Measurements from ENCODE around the gene MITF.

The MITF gene

GRCh38 chr3:69871868-69872267 lies 132.6 kb downstream of the MITF start:
- H3K27ac ChIP-seq (ENCODE audit: low read length) = no peak overlapping the region
- no peaks in the 10 kb centered on the region for H3K27me3 ChIP-seq (ENCODE audit: control insufficient read depth in 1 of 2, insufficient read depth in 2 of 2, low read length in 2 of 2)
- H3K9ac ChIP-seq (ENCODE audit: low read length in 2 of 2) = no peak overlapping the region
- H3K36me3 ChIP-seq (ENCODE audit: control insufficient read depth in 2 of 2, insufficient read depth in 2 of 2, low read length in 2 of 2) = no peaks in the 10 kb centered on the region
- H3K4me1 ChIP-seq (ENCODE audit: control insufficient read depth, insufficient read depth, low read length) = no peaks in the 10 kb centered on the region
- no peak overlapping the region for H3K4me3 ChIP-seq (ENCODE audit: low read length in 2 of 2)
- no peaks in the 10 kb centered on the region for H3K9me3 ChIP-seq (ENCODE audit: control insufficient read depth in 2 of 2, low read length in 2 of 2)

GRCh38 chr3:69872783-69873378 lies 133.6 kb downstream of the MITF start:
- no peaks in the 10 kb centered on the region for H3K4me1 ChIP-seq (ENCODE audit: control insufficient read depth, insufficient read depth, low read length)
- no peak overlapping the region for H3K27ac ChIP-seq (ENCODE audit: low read length)
- H3K27me3 ChIP-seq (ENCODE audit: control insufficient read depth in 1 of 2, insufficient read depth in 2 of 2, low read length in 2 of 2) = no peaks in the 10 kb centered on the region
- H3K9me3 ChIP-seq (ENCODE audit: control insufficient read depth in 2 of 2, low read length in 2 of 2) = no peaks in the 10 kb centered on the region
- no peak overlapping the region for H3K4me3 ChIP-seq (ENCODE audit: low read length in 2 of 2)
- no peaks in the 10 kb centered on the region for H3K36me3 ChIP-seq (ENCODE audit: control insufficient read depth in 2 of 2, insufficient read depth in 2 of 2, low read length in 2 of 2)
- no peak overlapping the region for H3K9ac ChIP-seq (ENCODE audit: low read length in 2 of 2)

GRCh38 chr3:69876073-69876472 lies 136.8 kb downstream of the MITF start:
- Histone ChIP-seq H3K27ac (ENCODE audit: low read length) (no peak overlapping the region), H3K4me3 (ENCODE audit: low read length in 2 of 2) (no peak overlapping the region), H3K9me3 (ENCODE audit: control insufficient read depth in 2 of 2, low read length in 2 of 2) (no peaks in the 10 kb centered on the region), H3K36me3 (ENCODE audit: control insufficient read depth in 2 of 2, insufficient read depth in 2 of 2, low read length in 2 of 2) (peaks cover 0 to 2% of the 10 kb centered on the region in 2 donors), H3K27me3 (ENCODE audit: control insufficient read depth in 1 of 2, insufficient read depth in 2 of 2, low read length in 2 of 2) (no peaks in the 10 kb centered on the region), H3K4me1 (ENCODE audit: control insufficient read depth, insufficient read depth, low read length) (no peaks in the 10 kb centered on the region), H3K9ac (ENCODE audit: low read length in 2 of 2) (no peak overlapping the region)

DNA sequence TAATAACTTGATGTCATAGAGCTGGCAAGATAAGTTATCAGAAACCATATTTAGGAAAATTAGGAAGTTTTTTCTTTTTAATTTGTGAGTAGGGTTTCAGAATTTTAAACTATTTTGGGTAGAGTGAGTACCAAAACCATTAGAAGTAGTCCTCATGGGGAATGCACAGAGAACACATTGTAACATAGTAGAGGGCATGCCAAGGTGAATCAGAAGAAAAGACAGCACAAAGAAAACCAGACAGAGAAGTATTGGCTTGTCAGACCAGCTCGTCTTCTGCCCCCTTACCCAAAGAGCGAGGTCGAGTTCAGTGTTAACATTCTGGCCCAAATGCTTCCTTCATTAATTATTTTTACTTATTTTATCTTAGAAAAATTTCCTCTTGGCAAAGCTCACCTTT lies 139.0 kb downstream of the MITF start:
- H3K27me3 ChIP-seq (ENCODE audit: control insufficient read depth in 1 of 2, insufficient read depth in 2 of 2, low read length in 2 of 2) = no peaks in the 10 kb centered on the region
- H3K9me3 ChIP-seq (ENCODE audit: control insufficient read depth in 2 of 2, low read length in 2 of 2) = no peaks in the 10 kb centered on the region
- H3K4me3 ChIP-seq (ENCODE audit: low read length in 2 of 2) = no peak overlapping the region
- no peak overlapping the region for H3K27ac ChIP-seq (ENCODE audit: low read length)
- H3K4me1 ChIP-seq (ENCODE audit: control insufficient read depth, insufficient read depth, low read length) = no peaks in the 10 kb centered on the region
- H3K36me3 ChIP-seq (ENCODE audit: control insufficient read depth in 2 of 2, insufficient read depth in 2 of 2, low read length in 2 of 2) = peaks cover 0 to 2% of the 10 kb centered on the region in 2 donors
- no peak overlapping the region for H3K9ac ChIP-seq (ENCODE audit: low read length in 2 of 2)

- Histone ChIP-seq H3K27me3 (ENCODE audit: control insufficient read depth in 1 of 2, insufficient read depth in 2 of 2, low read length in 2 of 2) (no peaks in the 10 kb centered on the region), H3K27ac (ENCODE audit: low read length) (no peak overlapping the region), H3K4me1 (ENCODE audit: control insufficient read depth, insufficient read depth, low read length) (no peaks in the 10 kb centered on the region), H3K4me3 (ENCODE audit: low read length in 2 of 2) (no peak overlapping the region), H3K9me3 (ENCODE audit: control insufficient read depth in 2 of 2, low read length in 2 of 2) (no peaks in the 10 kb centered on the region), H3K36me3 (ENCODE audit: control insufficient read depth in 2 of 2, insufficient read depth in 2 of 2, low read length in 2 of 2) (peaks cover 0 to 2% of the 10 kb centered on the region in 2 donors), H3K9ac (ENCODE audit: low read length in 2 of 2) (no peak overlapping the region)
Measured at GRCh38 chr3:69879051-69879450, 139.8 kb downstream of the MITF start.

GRCh38 chr3:69880069-69880640 lies 140.9 kb downstream of the MITF start:
- Histone ChIP-seq H3K4me1 (ENCODE audit: control insufficient read depth, insufficient read depth, low read length) (no peaks in the 10 kb centered on the region), H3K36me3 (ENCODE audit: control insufficient read depth in 2 of 2, insufficient read depth in 2 of 2, low read length in 2 of 2) (peaks cover 0 to 4% of the 10 kb centered on the region in 2 donors), H3K27me3 (ENCODE audit: control insufficient read depth in 1 of 2, insufficient read depth in 2 of 2, low read length in 2 of 2) (no peaks in the 10 kb centered on the region), H3K9me3 (ENCODE audit: control insufficient read depth in 2 of 2, low read length in 2 of 2) (no peaks in the 10 kb centered on the region), H3K4me3 (ENCODE audit: low read length in 2 of 2) (no peak overlapping the region), H3K27ac (ENCODE audit: low read length) (no peak overlapping the region), H3K9ac (ENCODE audit: low read length in 2 of 2) (no peak overlapping the region)

DNA sequence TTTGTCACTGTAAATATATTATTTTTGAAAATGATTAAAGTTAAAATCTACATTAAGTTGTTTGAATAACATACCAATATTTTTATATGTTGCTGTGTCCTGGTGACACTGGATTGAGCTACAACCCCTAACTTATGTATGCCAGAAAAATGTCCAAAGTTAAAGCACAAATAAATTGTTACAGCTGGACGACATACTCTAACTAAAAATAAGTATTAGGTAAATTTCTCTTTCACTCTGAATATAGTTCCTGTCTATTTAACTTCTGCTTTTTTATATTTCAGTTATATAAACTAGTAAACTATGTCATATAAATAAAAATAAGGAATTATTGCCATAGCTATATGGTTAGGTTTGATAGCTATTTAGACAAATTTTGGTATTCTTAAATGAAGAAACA lies 141.8 kb downstream of the MITF start:
- no peak overlapping the region for H3K27ac ChIP-seq (ENCODE audit: low read length)
- no peak overlapping the region for H3K9ac ChIP-seq (ENCODE audit: low read length in 2 of 2)
- H3K36me3 ChIP-seq (ENCODE audit: control insufficient read depth in 2 of 2, insufficient read depth in 2 of 2, low read length in 2 of 2) = peaks cover 0 to 4% of the 10 kb centered on the region in 2 donors
- H3K4me3 ChIP-seq (ENCODE audit: low read length in 2 of 2) = no peak overlapping the region
- no peaks in the 10 kb centered on the region for H3K9me3 ChIP-seq (ENCODE audit: control insufficient read depth in 2 of 2, low read length in 2 of 2)
- no peaks in the 10 kb centered on the region for H3K27me3 ChIP-seq (ENCODE audit: control insufficient read depth in 1 of 2, insufficient read depth in 2 of 2, low read length in 2 of 2)
- no peaks in the 10 kb centered on the region for H3K4me1 ChIP-seq (ENCODE audit: control insufficient read depth, insufficient read depth, low read length)

DNA sequence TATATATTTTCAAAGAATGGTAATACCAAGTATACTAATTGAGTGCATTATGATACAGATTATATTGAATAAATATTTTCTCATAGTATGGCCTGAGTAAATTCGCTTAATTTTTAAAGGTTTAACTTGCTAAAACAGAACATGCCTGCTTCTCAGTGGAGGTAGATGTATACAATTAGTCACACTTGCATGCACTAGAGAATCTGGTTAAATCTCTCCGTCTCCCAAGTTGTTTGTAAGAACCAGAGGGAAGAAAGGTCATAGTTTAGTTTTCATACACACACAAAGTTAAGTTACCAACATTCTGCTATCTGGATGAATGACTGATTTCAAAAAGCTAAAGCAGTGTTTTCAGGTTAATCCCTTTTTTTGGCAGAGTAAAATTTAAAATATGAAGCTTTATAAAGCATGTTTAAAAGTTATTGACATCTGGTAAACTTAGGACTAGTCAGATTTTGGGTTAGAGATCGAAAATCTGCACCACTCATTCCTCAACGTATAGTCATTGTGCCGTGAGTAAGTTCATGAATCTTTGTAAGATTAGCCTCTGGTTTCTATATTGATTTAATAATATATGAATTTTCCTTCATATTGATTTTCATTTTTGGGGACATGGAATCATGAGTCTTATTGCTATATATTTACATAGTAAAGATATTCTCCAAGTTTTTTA lies 142.6 kb downstream of the MITF start:
- Histone ChIP-seq H3K27ac (ENCODE audit: low read length) (no peak overlapping the region), H3K4me3 (ENCODE audit: low read length in 2 of 2) (no peak overlapping the region), H3K36me3 (ENCODE audit: control insufficient read depth in 2 of 2, insufficient read depth in 2 of 2, low read length in 2 of 2) (peaks cover 0 to 4% of the 10 kb centered on the region in 2 donors), H3K9me3 (ENCODE audit: control insufficient read depth in 2 of 2, low read length in 2 of 2) (no peaks in the 10 kb centered on the region), H3K9ac (ENCODE audit: low read length in 2 of 2) (no peak overlapping the region), H3K4me1 (ENCODE audit: control insufficient read depth, insufficient read depth, low read length) (no peaks in the 10 kb centered on the region), H3K27me3 (ENCODE audit: control insufficient read depth in 1 of 2, insufficient read depth in 2 of 2, low read length in 2 of 2) (no peaks in the 10 kb centered on the region)

DNA sequence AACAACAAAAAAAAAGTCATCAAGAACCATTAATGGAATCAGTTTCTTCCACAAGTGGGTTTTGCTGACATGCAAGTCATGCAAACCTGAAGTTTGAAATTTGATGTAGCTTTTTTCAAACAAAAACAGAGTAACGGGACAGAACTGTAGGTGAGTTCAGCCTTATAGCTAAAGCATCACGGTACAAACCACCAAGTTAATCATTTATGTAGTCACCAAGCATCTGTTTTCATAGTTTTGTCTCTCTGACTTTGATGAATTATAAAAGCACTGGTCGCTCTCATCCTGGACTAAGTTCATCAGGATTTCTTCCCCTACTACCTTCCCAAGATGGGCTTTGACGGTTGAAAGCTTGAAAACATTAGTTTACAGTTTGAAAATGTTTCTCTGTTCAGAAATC lies 143.3 kb downstream of the MITF start:
- no peaks in the 10 kb centered on the region for H3K9me3 ChIP-seq (ENCODE audit: control insufficient read depth in 2 of 2, low read length in 2 of 2)
- H3K27me3 ChIP-seq (ENCODE audit: control insufficient read depth in 1 of 2, insufficient read depth in 2 of 2, low read length in 2 of 2) = no peaks in the 10 kb centered on the region

DNA sequence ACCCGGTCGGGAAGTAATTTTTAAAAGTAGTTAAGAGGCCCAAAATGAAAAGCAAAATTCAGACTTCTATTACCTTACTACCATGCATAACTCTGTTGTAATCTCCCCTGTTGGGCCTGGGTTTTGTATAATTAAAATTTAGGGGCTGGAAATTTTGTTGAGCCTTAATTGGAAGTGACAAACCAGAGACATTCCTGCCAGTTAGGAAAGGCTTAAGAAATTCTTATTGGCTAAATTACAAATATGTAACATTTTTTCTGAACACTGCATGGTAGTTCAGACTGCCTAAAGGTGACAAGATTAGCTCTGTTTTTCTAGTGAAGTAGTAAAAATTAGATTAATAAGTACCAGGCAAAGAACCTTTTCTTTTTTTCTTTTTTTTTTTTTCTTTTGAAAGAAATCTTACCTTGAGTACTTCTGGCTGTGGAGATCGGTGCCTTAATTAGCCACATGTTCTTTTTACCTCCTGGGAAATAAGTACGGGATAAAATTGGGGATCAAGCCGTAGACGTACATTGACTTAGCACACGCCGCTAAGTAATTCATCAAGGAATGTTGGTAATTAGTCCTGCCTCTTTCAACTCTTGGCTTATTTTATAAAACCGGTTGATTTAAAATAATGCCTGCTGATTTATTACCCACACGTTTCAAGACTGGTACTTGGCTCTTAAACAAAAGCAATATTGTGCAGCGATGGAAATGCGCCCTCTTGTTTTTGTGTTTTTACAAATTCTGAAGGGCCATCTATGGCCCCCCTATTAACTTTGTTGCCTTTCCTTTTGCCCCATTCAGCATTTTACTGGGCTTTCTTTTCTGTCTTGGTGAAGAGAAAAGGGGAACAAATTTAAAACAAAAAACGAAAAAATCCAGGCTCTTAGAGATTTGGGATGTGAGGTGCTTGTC lies 149.0 kb downstream of the MITF start:
- H3K27ac ChIP-seq (ENCODE audit: low read length) = no peak overlapping the region
- H3K4me1 ChIP-seq (ENCODE audit: control insufficient read depth, insufficient read depth, low read length) = no peaks in the 10 kb centered on the region
- no peak overlapping the region for H3K4me3 ChIP-seq (ENCODE audit: low read length in 2 of 2)
- no peak overlapping the region for H3K9ac ChIP-seq (ENCODE audit: low read length in 2 of 2)
- no peaks in the 10 kb centered on the region for H3K9me3 ChIP-seq (ENCODE audit: control insufficient read depth in 2 of 2, low read length in 2 of 2)
- H3K27me3 ChIP-seq (ENCODE audit: control insufficient read depth in 1 of 2, insufficient read depth in 2 of 2, low read length in 2 of 2) = no peaks in the 10 kb centered on the region
- peaks cover 0 to 2% of the 10 kb centered on the region in 2 donors for H3K36me3 ChIP-seq (ENCODE audit: control insufficient read depth in 2 of 2, insufficient read depth in 2 of 2, low read length in 2 of 2)

More for the DNA sequence above, 143.3 kb downstream of the MITF start:
- Histone ChIP-seq H3K36me3 (ENCODE audit: control insufficient read depth in 2 of 2, insufficient read depth in 2 of 2, low read length in 2 of 2) (peaks cover 0 to 4% of the 10 kb centered on the region in 2 donors), H3K4me3 (ENCODE audit: low read length in 2 of 2) (no peak overlapping the region), H3K27ac (ENCODE audit: low read length) (no peak overlapping the region), H3K9ac (ENCODE audit: low read length in 2 of 2) (no peak overlapping the region), H3K4me1 (ENCODE audit: control insufficient read depth, insufficient read depth, low read length) (no peaks in the 10 kb centered on the region)
